ENCODE results near the gene NSD2. TPM values are rescaled to one million over a fixed set of nuclear protein-coding genes. Genes with fewer than 3 reads are reported as not detected.
"Not testable (repeated sequence)": the region's sequence is repeated elsewhere in the genome, so short reads cannot be mapped to it uniquely, and the experiment has no call there.

Gene NSD2
- total RNA-seq, 4 donors from 2014 or later: 30.9 to 63.7 (median 40.3) TPM

- Histone ChIP-seq H3K4me3 (replicated peaks in 1 of 3) (no peak overlapping the region), H3K27me3 (no peaks in the 10 kb centered on the region), H3K36me3 (peaks cover 20% of the 10 kb centered on the region in 2 donors), H3K9me3 (no peaks in the 10 kb centered on the region), H3K27ac (no peak overlapping the region), H3K4me1 (peaks cover 26 to 31% of the 10 kb centered on the region in 2 donors)
- 97 to 98% methylated on average over 5 to 7 of the region's 8 CpGs for WGBS, 2 donors
- intact Hi-C loops (cut with DNase I): no loop called here
- no peak for DNase-seq
- TF ChIP-seq POLR2A (IDR thresholded peaks at IDR 0.05) (no peak), CTCF (IDR thresholded peaks at IDR 0.05) (no peak)
These were observed 39.9 kb upstream of the NSD2 start for GRCh38 chr4:1831331-1831730.

- 87 to 91% methylated on average over 18 of the region's 18 CpGs for WGBS, 2 donors
- Histone ChIP-seq H3K9me3 (no peaks in the 10 kb centered on the region), H3K4me1 (peaks cover 26 to 31% of the 10 kb centered on the region in 2 donors), H3K27me3 (no peaks in the 10 kb centered on the region), H3K4me3 (replicated peaks in 1 of 3) (no peak overlapping the region), H3K36me3 (peaks cover 21% of the 10 kb centered on the region in 2 donors), H3K27ac (no peak overlapping the region)
- no peak for DNase-seq
- TF ChIP-seq POLR2A (IDR thresholded peaks at IDR 0.05) (no peak), CTCF (IDR thresholded peaks at IDR 0.05) (no peak)
- intact Hi-C loops (cut with DNase I): no loop called here
These were observed 38.5 kb upstream of the NSD2 start for GRCh38 chr4:1832690-1833089.

- WGBS, 2 donors: 82 to 91% methylated on average over 12 of the region's 14 CpGs
These were observed 37.7 kb upstream of the NSD2 start for GRCh38 chr4:1833307-1834046.

GRCh38 chr4:1834047-1834775, 37.0 kb upstream of the NSD2 start:
- Histone ChIP-seq H3K36me3 (peaks cover 32 to 36% of the 10 kb centered on the region in 2 donors), H3K4me3 (replicated peaks in 1 of 3) (no peak overlapping the region), H3K27me3 (no peaks in the 10 kb centered on the region), H3K4me1 (peaks cover 26 to 31% of the 10 kb centered on the region in 2 donors), H3K9me3 (no peaks in the 10 kb centered on the region), H3K27ac (peak overlapping the region; percentile 9 to 82 (median 68))
- TF ChIP-seq CTCF (IDR thresholded peaks at IDR 0.05) (no peak), POLR2A (IDR thresholded peaks at IDR 0.05) (no peak)
- 55 to 68% methylated on average over 18 to 19 of the region's 21 CpGs for WGBS, 2 donors
- DNase-seq: peak; percentile 71 to 73
- intact Hi-C loops (cut with DNase I): no loop called here

More at GRCh38 chr4:1833307-1834046, 37.7 kb upstream of the NSD2 start:
- no peak overlapping the region for H3K4me3 ChIP-seq (replicated peaks in 1 of 3)
- no peak for DNase-seq
- peak overlapping the region in 2 of 3 donors; percentile 27 to 82 for H3K27ac ChIP-seq
- intact Hi-C loops (cut with DNase I): no loop called here
- H3K9me3 ChIP-seq: no peaks in the 10 kb centered on the region
- peaks cover 26 to 31% of the 10 kb centered on the region in 2 donors for H3K4me1 ChIP-seq
- no peak for TF ChIP-seq POLR2A (IDR thresholded peaks at IDR 0.05)
- no peak for TF ChIP-seq CTCF (IDR thresholded peaks at IDR 0.05)
- peaks cover 28 to 29% of the 10 kb centered on the region in 2 donors for H3K36me3 ChIP-seq
- no peaks in the 10 kb centered on the region for H3K27me3 ChIP-seq

GRCh38 chr4:1835836-1836235, 35.4 kb upstream of the NSD2 start:
- DNase-seq: peak; percentile 80 to 81
- intact Hi-C loops (cut with DNase I); H3K4me3 ChIP-seq (replicated peaks in 1 of 3); H3K9me3 ChIP-seq; H3K27me3 ChIP-seq: not testable (repeated sequence)
- WGBS, 2 donors: 52 to 65% methylated on average over 8 of the region's 8 CpGs
- H3K27ac ChIP-seq: peak overlapping the region; percentile 9 to 82 (median 68)
- H3K36me3 ChIP-seq: peaks cover 31 to 48% of the 10 kb centered on the region in 2 donors
- H3K4me1 ChIP-seq: peaks cover 20 to 31% of the 10 kb centered on the region in 2 donors
